Measurements from ENCODE around the gene WWOX. TPM values are rescaled to one million over a fixed set of nuclear protein-coding genes. Genes with fewer than 3 reads are reported as not detected.

Gene WWOX
- polyA plus RNA-seq, 1 donor (not counting 4 experiments of a cell fraction or from before 2014, with no cell fraction given): 5.1 TPM

DNA sequence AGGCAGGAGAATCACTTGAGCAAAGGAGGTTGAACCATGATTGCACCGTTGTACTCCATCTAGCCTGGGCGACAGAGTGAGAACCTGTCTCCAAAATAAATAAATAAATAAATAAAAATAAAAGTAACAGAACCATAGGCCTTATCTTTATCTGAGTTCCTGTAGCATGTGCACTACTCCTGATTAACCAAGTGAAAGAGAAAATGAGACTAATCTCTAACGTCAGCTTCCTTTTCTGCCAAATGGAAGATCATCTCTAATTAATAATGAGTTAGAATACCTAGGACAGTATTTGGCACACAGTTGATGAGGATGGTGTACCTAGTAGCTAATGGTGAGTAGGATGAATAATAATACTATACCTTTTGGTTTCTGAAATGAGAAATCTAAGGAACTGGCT is 520.4 kb downstream of the WWOX start:
- H3K27me3 ChIP-seq (ENCODE audit: control insufficient read depth, extremely low read depth, insufficient read depth, low read length): no peaks in the 10 kb centered on the region
- TF ChIP-seq EZH2 (IDR thresholded peaks at IDR 0.05; ENCODE audit: low read length): no peak
- TF ChIP-seq, protein P1, sequence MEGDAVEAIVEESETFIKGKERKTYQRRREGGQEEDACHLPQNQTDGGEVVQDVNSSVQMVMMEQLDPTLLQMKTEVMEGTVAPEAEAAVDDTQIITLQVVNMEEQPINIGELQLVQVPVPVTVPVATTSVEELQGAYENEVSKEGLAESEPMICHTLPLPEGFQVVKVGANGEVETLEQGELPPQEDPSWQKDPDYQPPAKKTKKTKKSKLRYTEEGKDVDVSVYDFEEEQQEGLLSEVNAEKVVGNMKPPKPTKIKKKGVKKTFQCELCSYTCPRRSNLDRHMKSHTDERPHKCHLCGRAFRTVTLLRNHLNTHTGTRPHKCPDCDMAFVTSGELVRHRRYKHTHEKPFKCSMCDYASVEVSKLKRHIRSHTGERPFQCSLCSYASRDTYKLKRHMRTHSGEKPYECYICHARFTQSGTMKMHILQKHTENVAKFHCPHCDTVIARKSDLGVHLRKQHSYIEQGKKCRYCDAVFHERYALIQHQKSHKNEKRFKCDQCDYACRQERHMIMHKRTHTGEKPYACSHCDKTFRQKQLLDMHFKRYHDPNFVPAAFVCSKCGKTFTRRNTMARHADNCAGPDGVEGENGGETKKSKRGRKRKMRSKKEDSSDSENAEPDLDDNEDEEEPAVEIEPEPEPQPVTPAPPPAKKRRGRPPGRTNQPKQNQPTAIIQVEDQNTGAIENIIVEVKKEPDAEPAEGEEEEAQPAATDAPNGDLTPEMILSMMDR (optimal IDR thresholded peaks at IDR 0.05 in 1 of 3, IDR thresholded peaks at IDR 0.05 in 1 of 3, conservative IDR thresholded peaks at IDR 0.05 in 1 of 3; ENCODE audit: extremely low read depth in 1 of 3, insufficient read depth in 2 of 3, low read length in 3 of 3): no peak
- H3K9ac ChIP-seq (ENCODE audit: control insufficient read depth, extremely low read depth, insufficient read depth, low read length): no peak overlapping the region
- no peak overlapping the region for H3K4me2 ChIP-seq (ENCODE audit: control insufficient read depth, extremely low read depth, insufficient read depth, low read depth, low read length)
- no peaks in the 10 kb centered on the region for H3K4me1 ChIP-seq (ENCODE audit: control insufficient read depth, extremely low read depth, insufficient read depth, low read length)
- no peaks in the 10 kb centered on the region for H3K9me1 ChIP-seq (ENCODE audit: control insufficient read depth, extremely low read depth, insufficient read depth, low read length)
- dilution Hi-C loops (cut with MboI; ENCODE audit: extremely low pct_ligation_motif_present, low sequenced_read_pairs): no loop called here
- no peaks in the 10 kb centered on the region for H3K79me2 ChIP-seq (ENCODE audit: control insufficient read depth, insufficient read depth, low read length)
- no peak overlapping the region for H3K27ac ChIP-seq (ENCODE audit: control insufficient read depth, insufficient read depth, low read length)
- H4K20me1 ChIP-seq (ENCODE audit: control insufficient read depth, extremely low read depth, insufficient read depth, low read length): no peaks in the 10 kb centered on the region
- no peak overlapping the region for H3K4me3 ChIP-seq (ENCODE audit: control insufficient read depth in 2 of 3, extremely low read depth in 1 of 3, insufficient read depth in 2 of 3, low read depth in 1 of 3, low read length in 3 of 3)
- DNase-seq (ENCODE audit: low read depth, low spot score) (no peak), FAIRE-seq (no peak)
- no peaks in the 10 kb centered on the region for H3K9me3 ChIP-seq (ENCODE audit: control insufficient read depth, low read depth, low read length)
- no peak overlapping the region for H2AFZ ChIP-seq (ENCODE audit: control insufficient read depth, low read length)
- H3K36me3 ChIP-seq (ENCODE audit: control insufficient read depth in 2 of 2, extremely low read depth in 1 of 2, insufficient read depth in 2 of 2, low read length in 2 of 2): no peaks in the 10 kb centered on the region

DNA sequence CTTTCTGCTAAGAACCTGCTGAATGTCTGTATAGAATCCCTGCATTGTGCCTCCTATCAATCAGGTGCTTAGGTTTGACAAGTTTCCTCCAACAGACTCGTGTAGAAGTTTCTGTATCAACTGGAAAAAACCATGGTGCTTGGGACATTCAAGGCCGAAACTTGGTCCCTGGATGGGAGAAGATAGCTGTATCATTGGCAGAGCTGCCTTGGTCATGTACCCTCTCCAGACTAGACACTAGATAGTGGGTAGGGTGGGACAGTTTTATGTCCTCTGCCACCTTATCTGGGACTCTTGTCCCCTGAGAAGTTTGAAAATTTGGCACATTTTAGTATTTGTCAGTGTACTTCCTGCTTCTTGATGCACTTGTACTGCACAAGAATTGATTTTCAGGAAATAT is 520.8 kb downstream of the WWOX start:
- Histone ChIP-seq H3K9me3 (ENCODE audit: control insufficient read depth, low read depth, low read length) (no peaks in the 10 kb centered on the region), H3K4me3 (ENCODE audit: control insufficient read depth in 2 of 3, extremely low read depth in 1 of 3, insufficient read depth in 2 of 3, low read depth in 1 of 3, low read length in 3 of 3) (no peak overlapping the region), H3K27me3 (ENCODE audit: control insufficient read depth, extremely low read depth, insufficient read depth, low read length) (no peaks in the 10 kb centered on the region), H3K36me3 (ENCODE audit: control insufficient read depth in 2 of 2, extremely low read depth in 1 of 2, insufficient read depth in 2 of 2, low read length in 2 of 2) (no peaks in the 10 kb centered on the region), H4K20me1 (ENCODE audit: control insufficient read depth, extremely low read depth, insufficient read depth, low read length) (no peaks in the 10 kb centered on the region), H3K4me1 (ENCODE audit: control insufficient read depth, extremely low read depth, insufficient read depth, low read length) (no peaks in the 10 kb centered on the region), H3K9ac (ENCODE audit: control insufficient read depth, extremely low read depth, insufficient read depth, low read length) (no peak overlapping the region), H3K4me2 (ENCODE audit: control insufficient read depth, extremely low read depth, insufficient read depth, low read depth, low read length) (no peak overlapping the region), H3K79me2 (ENCODE audit: control insufficient read depth, insufficient read depth, low read length) (no peaks in the 10 kb centered on the region), H3K9me1 (ENCODE audit: control insufficient read depth, extremely low read depth, insufficient read depth, low read length) (no peaks in the 10 kb centered on the region), H2AFZ (ENCODE audit: control insufficient read depth, low read length) (no peak overlapping the region), H3K27ac (ENCODE audit: control insufficient read depth, insufficient read depth, low read length) (no peak overlapping the region)
- dilution Hi-C loops (cut with MboI; ENCODE audit: extremely low pct_ligation_motif_present, low sequenced_read_pairs): no loop called here
- FAIRE-seq (no peak), DNase-seq (ENCODE audit: low read depth, low spot score) (no peak)
- no peak for TF ChIP-seq EZH2 (IDR thresholded peaks at IDR 0.05; ENCODE audit: low read length)
- TF ChIP-seq, protein P1 (optimal IDR thresholded peaks at IDR 0.05 in 1 of 3, IDR thresholded peaks at IDR 0.05 in 1 of 3, conservative IDR thresholded peaks at IDR 0.05 in 1 of 3; ENCODE audit: extremely low read depth in 1 of 3, insufficient read depth in 2 of 3, low read length in 3 of 3): no peak

Data from keratinocyte (primary cell).